AML-193 (cell line): Measurements from ENCODE around the gene SLC48A1.
"Not testable (repeated sequence)": the region's sequence is repeated elsewhere in the genome, so short reads cannot be mapped to it uniquely, and the experiment has no call there.

Experiments used
- DNase-seq, 2 experiments: peaks; one replicate each; lab custom pipeline; 2025; lab: John Stamatoyannopoulos, UW

Gene SLC48A1

GRCh38 chr12:47793015-47793681, 20.1 kb downstream of the SLC48A1 start:
- DNase-seq, result no peak

- DNase-seq, result no peak
These were observed 21.6 kb downstream of the SLC48A1 start for GRCh38 chr12:47794679-47795078.

- no peak for DNase-seq
These were observed 22.2 kb downstream of the SLC48A1 start for GRCh38 chr12:47795121-47795813.

- no peak for DNase-seq
These were observed 22.9 kb downstream of the SLC48A1 start for GRCh38 chr12:47795814-47796411.

GRCh38 chr12:47797441-47797840, 24.4 kb downstream of the SLC48A1 start:
- DNase-seq, result no peak

- DNase-seq, result no peak
These were observed 25.4 kb downstream of the SLC48A1 start for GRCh38 chr12:47798382-47798948.

GRCh38 chr12:47799357-47799955, 26.4 kb downstream of the SLC48A1 start:
- DNase-seq, result no peak

- no peak for DNase-seq
These were observed 27.5 kb downstream of the SLC48A1 start for GRCh38 chr12:47800582-47800981.

- peak in 1 of 2 experiments; percentile 14 for DNase-seq
These were observed 28.3 kb downstream of the SLC48A1 start for GRCh38 chr12:47801170-47801903.

- no peak for DNase-seq
These were observed 28.8 kb downstream of the SLC48A1 start for GRCh38 chr12:47801904-47802246.

- DNase-seq, result peak in 1 of 2 experiments; percentile 6
These were observed 29.3 kb downstream of the SLC48A1 start for GRCh38 chr12:47802312-47802711.

GRCh38 chr12:47803191-47803875, 30.3 kb downstream of the SLC48A1 start:
- DNase-seq, result peak in 1 of 2 experiments; percentile 21

GRCh38 chr12:47804171-47804570, 31.1 kb downstream of the SLC48A1 start:
- DNase-seq, result no peak

GRCh38 chr12:47805417-47805816, 32.4 kb downstream of the SLC48A1 start:
- DNase-seq, result no peak

GRCh38 chr12:47807338-47807737, 34.3 kb downstream of the SLC48A1 start:
- DNase-seq, result no peak

- DNase-seq, result peak; percentile 18 to 34
These were observed 35.0 kb downstream of the SLC48A1 start for GRCh38 chr12:47808050-47808449.

GRCh38 chr12:47808574-47809365, 35.7 kb downstream of the SLC48A1 start:
- peak; percentile 59 to 78 for DNase-seq

GRCh38 chr12:47809518-47809917, 36.5 kb downstream of the SLC48A1 start:
- DNase-seq, result not testable (repeated sequence)

- DNase-seq, result no peak
These were observed 38.0 kb downstream of the SLC48A1 start for GRCh38 chr12:47811072-47811396.
